BLaER1 treated with 17β-estradiol and CSF1 and Interleukin-3, amounts not matched to agents 10 nM and 100 nM (cell line): ENCODE data around the gene PROM1.
A peak's percentile ranks its signal among the peaks of the same experiment; 100 is the strongest.

Experiments
- H3K27ac ChIP-seq, 11 experiments: shearing (Covaris generic); formaldehyde crosslinking; 2 replicates each; pipeline ENCODE4 v1.8.1; 2022
- H3K27me3 ChIP-seq, 11 experiments: shearing (Covaris generic); formaldehyde crosslinking; 2 replicates each; pipeline ENCODE4 v1.8.1; 2022
- H3K36me3 ChIP-seq, 11 experiments: shearing (Covaris generic); formaldehyde crosslinking; 2 replicates each; pipeline ENCODE4 v1.8.1; 2022
- H3K4me1 ChIP-seq, 10 experiments: shearing (Covaris generic); formaldehyde crosslinking; 2 replicates each; pipeline ENCODE4 v1.8.1; 2022
- H3K4me2 ChIP-seq, 11 experiments: shearing (Covaris generic); formaldehyde crosslinking; 2 replicates each; pipeline ENCODE4 v1.8.1; 2022
- H3K4me3 ChIP-seq, 10 experiments: shearing (Covaris generic); formaldehyde crosslinking; 2 replicates each; pipeline ENCODE4 v1.8.1; 2022
- H3K9ac ChIP-seq, 11 experiments: shearing (Covaris generic); formaldehyde crosslinking; 2 replicates each; pipeline ENCODE4 v1.8.1; 2022
- H3K9me3 ChIP-seq, 11 experiments: shearing (Covaris generic); formaldehyde crosslinking; replicated peaks in 1 of 11; 2 replicates each; pipeline ENCODE4 v1.8.1; 2022
- H4K20me1 ChIP-seq, 11 experiments: shearing (Covaris generic); formaldehyde crosslinking; 2 replicates each; pipeline ENCODE4 v1.8.1; 2022
- Cebpa-rat ChIP-seq, 11 experiments: shearing (Covaris generic); IDR thresholded peaks; 2 replicates each; pipeline ENCODE4 v1.8.1; 2022

The PROM1 gene

GRCh38 chr4:15929540-15929939 lies 154.3 kb downstream of the PROM1 start:
- Histone ChIP-seq H3K27me3 (no peaks in the 10 kb centered on the region), H3K4me1 (peaks cover 12 to 44% (median 36%) of the 10 kb centered on the region in 10 experiments), H3K4me2 (peak overlapping the region in 9 of 11 experiments; percentile 67 to 84 (median 76); a peak in 19 of 22 replicates), H3K9ac (peak overlapping the region in 3 of 11 experiments; percentile 7 to 34 (median 12); a peak in 4 of 22 replicates), H4K20me1 (no peaks in the 10 kb centered on the region), H3K4me3 (no peak overlapping the region), H3K36me3 (no peaks in the 10 kb centered on the region), H3K9me3 (peaks cover 7 to 32% (median 22%) of the 10 kb centered on the region in 11 experiments; a peak in 20 of 22 replicates), H3K27ac (peak overlapping the region in 6 of 11 experiments; percentile 45 to 75 (median 71); a peak in 11 of 22 replicates)
- TF ChIP-seq Cebpa-rat (IDR thresholded peaks at IDR 0.05) = no peak

DNA sequence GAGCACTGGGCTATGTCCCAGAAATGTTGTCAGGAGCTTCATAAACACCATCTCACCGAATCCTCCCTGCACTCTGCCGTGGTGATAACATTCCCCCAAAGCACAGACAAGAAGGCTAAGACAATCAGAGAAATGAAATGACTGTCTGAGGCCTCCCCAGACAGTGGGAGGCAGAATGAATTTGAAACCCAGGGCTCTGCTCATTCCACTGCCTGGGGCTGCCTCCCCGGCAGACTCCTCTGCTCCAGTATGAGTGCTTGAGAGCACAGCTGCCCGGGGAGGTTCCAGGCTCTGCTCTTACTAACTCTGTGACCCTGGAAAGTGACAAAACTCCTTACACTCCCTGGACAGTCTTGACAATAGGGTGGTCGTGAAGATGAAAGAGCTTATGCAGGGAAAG lies 154.9 kb downstream of the PROM1 start:
- Histone ChIP-seq H3K27me3 (no peaks in the 10 kb centered on the region), H3K4me2 (peak overlapping the region in 8 of 11 experiments; percentile 70 to 84 (median 77); a peak in 16 of 22 replicates), H3K36me3 (no peaks in the 10 kb centered on the region), H3K9me3 (peaks cover 7 to 31% (median 22%) of the 10 kb centered on the region in 11 experiments; a peak in 20 of 22 replicates), H3K4me1 (peaks cover 12 to 44% (median 36%) of the 10 kb centered on the region in 10 experiments), H3K4me3 (no peak overlapping the region), H3K27ac (peak overlapping the region in 3 of 11 experiments; percentile 72 to 75 (median 73); a peak in 4 of 22 replicates), H3K9ac (no peak overlapping the region), H4K20me1 (no peaks in the 10 kb centered on the region)
- no peak for TF ChIP-seq Cebpa-rat (IDR thresholded peaks at IDR 0.05)

GRCh38 chr4:15926486-15926885 lies 157.3 kb downstream of the PROM1 start:
- peaks cover 0 to 7% (median 1%) of the 10 kb centered on the region in 11 experiments; a peak in 17 of 22 replicates for H3K9me3 ChIP-seq
- no peak overlapping the region for H3K4me2 ChIP-seq
- peaks cover 12 to 38% (median 32%) of the 10 kb centered on the region in 10 experiments for H3K4me1 ChIP-seq
- H3K36me3 ChIP-seq = no peaks in the 10 kb centered on the region
- no peak overlapping the region for H3K4me3 ChIP-seq
- no peak overlapping the region for H3K27ac ChIP-seq
- H3K27me3 ChIP-seq = no peaks in the 10 kb centered on the region
- no peak overlapping the region for H3K9ac ChIP-seq
- no peak for TF ChIP-seq Cebpa-rat (IDR thresholded peaks at IDR 0.05)
- no peaks in the 10 kb centered on the region for H4K20me1 ChIP-seq

DNA sequence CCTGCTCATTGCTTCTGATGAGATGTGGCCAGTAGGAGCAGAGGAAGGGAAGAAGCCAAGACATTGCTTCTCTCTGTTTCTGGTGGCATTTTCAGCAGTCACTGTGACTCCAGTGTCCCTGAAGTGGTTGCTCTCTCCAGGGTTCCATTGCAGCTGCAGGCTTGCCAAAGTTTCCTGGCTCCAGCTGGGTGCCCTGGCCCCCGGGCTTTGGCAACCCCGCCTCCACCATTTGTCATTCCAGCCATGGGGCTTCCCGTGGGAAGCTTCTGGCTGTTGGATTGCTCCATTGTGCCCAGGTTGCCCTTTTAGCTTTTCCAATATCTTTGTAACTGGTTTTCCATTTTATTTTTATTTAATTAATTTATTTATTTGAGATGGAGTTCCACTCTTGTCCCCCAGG lies 158.0 kb downstream of the PROM1 start:
- Histone ChIP-seq H3K27me3 (no peaks in the 10 kb centered on the region), H3K9ac (no peak overlapping the region), H3K27ac (no peak overlapping the region), H3K4me3 (no peak overlapping the region), H3K36me3 (no peaks in the 10 kb centered on the region), H3K9me3 (peaks cover 0 to 6% (median 0%) of the 10 kb centered on the region in 11 experiments; a peak in 1 of 22 replicates), H4K20me1 (no peaks in the 10 kb centered on the region), H3K4me1 (peaks cover 12 to 31% (median 25%) of the 10 kb centered on the region in 10 experiments), H3K4me2 (no peak overlapping the region)
- TF ChIP-seq Cebpa-rat (IDR thresholded peaks at IDR 0.05) = no peak

- Histone ChIP-seq H3K36me3 (no peaks in the 10 kb centered on the region), H3K4me2 (no peak overlapping the region), H4K20me1 (no peaks in the 10 kb centered on the region), H3K4me1 (no peaks in the 10 kb centered on the region), H3K27me3 (no peaks in the 10 kb centered on the region), H3K27ac (no peak overlapping the region), H3K9me3 (peaks cover 3 to 9% (median 4%) of the 10 kb centered on the region in 11 experiments; a peak in 20 of 22 replicates), H3K9ac (no peak overlapping the region), H3K4me3 (no peak overlapping the region)
- TF ChIP-seq Cebpa-rat (IDR thresholded peaks at IDR 0.05) = no peak
Observed at GRCh38 chr4:15921592-15921932, 162.3 kb downstream of the PROM1 start.

DNA sequence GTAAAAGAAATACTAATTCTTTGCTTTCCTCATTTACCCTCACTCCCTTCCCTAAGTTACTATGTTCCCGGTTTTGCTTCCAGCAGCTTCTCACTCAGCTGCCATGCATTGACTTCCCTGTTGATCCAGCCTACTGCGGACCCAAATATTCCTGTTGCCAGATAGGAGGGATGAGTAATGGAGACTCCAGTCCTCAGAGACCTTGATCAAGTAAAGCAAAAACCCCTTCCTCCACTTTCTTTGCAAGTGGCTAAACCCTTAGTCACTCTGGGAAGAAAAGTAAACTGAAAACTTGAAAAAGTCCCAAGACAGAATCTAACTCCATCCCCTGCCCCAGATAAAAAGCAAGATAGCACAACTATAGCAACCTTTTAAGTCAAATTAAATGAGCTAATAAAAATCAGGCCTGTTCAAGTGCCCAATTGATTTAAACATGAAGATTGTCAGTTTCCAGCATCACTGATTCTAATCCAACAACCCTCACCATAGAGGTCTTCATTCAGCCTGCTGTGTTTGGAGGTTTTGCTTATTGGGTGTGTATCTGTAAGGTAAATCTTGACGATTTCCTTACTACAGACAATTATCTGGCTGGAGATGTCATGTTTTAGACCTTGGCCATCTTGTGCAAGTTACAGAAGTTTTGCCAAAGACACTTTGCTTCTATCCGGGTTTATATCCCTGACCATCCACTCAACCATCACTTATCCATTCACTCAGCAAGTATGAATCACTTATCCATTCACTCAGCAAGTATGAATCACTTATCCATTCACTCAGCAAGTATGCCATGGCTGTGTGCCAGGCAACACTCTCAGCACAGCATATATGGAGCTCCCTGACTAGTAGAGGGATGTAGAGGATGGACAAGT lies 162.9 kb downstream of the PROM1 start:
- Histone ChIP-seq H3K4me3 (no peak overlapping the region), H3K9me3 (peaks cover 9 to 15% (median 10%) of the 10 kb centered on the region in 11 experiments), H3K9ac (no peak overlapping the region), H3K36me3 (no peaks in the 10 kb centered on the region), H3K27me3 (no peaks in the 10 kb centered on the region), H4K20me1 (no peaks in the 10 kb centered on the region), H3K4me2 (no peak overlapping the region), H3K27ac (no peak overlapping the region), H3K4me1 (no peaks in the 10 kb centered on the region)
- no peak for TF ChIP-seq Cebpa-rat (IDR thresholded peaks at IDR 0.05)

DNA sequence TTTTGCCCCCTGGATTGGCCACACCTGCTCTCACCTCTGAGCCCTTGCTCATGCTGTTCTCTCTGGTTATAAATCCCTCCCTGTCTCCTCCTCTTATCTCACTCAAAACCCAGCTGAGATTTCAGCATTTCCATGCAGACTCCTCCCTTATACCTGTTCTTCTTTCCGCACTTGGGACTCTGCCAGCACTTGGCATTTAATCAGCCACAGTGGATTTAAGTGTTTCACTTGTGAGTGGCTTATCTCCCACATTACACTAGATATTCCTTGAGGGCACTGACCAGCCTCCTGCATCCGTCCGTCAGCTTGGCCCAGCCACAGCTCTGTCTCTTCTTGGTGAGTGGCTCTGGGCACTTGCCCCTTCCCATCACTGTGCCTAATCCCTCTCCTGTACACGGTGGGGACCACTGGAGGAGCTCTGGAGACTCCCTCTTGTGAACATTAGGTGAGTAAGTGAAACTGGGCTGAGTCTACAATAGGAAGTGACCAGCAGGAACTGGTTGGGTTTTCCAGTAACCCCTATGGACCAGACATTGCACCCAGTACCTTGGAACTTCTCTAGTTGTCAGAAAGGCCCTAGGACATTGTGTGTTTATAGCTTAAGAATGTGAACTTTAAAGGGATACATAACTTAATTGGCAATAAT lies 165.2 kb downstream of the PROM1 start:
- H3K9me3 ChIP-seq = peaks cover 17 to 27% (median 24%) of the 10 kb centered on the region in 11 experiments
- no peak overlapping the region for H3K27ac ChIP-seq
- no peaks in the 10 kb centered on the region for H3K27me3 ChIP-seq
- no peak overlapping the region for H3K4me3 ChIP-seq
- H3K9ac ChIP-seq = no peak overlapping the region
- TF ChIP-seq Cebpa-rat (IDR thresholded peaks at IDR 0.05) = no peak
- H3K36me3 ChIP-seq = peaks cover 0 to 2% (median 0%) of the 10 kb centered on the region in 11 experiments; a peak in 1 of 22 replicates
- H3K4me1 ChIP-seq = peaks cover 0 to 2% (median under 1%) of the 10 kb centered on the region in 10 experiments; a peak in 7 of 20 replicates
- no peaks in the 10 kb centered on the region for H4K20me1 ChIP-seq
- H3K4me2 ChIP-seq = no peak overlapping the region
